Measurements from ENCODE around the gene SLC25A47. TPM values are rescaled to one million over a fixed set of nuclear protein-coding genes. Genes with fewer than 3 reads are reported as not detected.
"Not testable (repeated sequence)": the region's sequence is repeated elsewhere in the genome, so short reads cannot be mapped to it uniquely, and the experiment has no call there.

Gene SLC25A47
- total and polyA plus RNA-seq, 2 of the 4 experiments (the other 2 are of a cell fraction), result not detected

DNA sequence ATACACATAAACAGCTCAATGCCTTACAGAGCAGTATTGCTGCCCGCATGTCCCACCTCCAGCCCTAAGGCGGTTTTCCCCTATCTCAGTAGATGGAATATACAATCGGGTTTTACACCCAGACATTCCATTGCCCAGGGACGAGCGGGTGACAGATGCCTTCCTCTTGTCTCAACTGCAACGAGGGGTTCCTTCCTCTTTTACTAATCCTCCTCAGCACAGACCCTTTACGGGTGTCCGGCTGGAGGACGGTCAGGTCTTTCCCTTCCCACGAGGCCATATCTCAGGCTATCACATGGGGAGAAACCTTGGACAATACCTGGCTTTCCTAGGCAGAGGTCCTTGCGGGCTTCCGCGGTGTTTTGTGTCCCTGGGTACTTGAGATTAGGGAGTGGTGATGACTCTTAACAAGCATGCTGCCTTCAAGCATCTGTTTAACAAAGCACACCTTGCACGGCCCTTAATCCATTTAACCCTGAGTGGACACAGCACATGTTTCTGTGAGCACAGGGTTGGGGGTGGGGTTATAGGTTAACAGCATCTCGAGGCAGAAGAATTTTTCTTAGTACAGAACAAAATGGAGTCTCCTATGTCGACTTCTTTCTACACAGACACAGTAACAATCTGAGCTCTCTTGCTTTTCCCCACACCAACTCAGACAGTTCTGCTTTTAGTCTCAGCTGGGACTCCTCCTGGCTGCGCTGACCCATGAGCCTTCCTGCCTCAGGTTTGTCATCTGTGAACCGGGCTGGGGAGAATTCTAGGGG lies 10.8 kb upstream of the SLC25A47 start:
- BruUV-seq (replicated peaks); H3K4ac ChIP-seq (ENCODE audit: low read depth, low read length); H4K91ac ChIP-seq (ENCODE audit: insufficient read depth, low read depth, low read length); H3K27me3 ChIP-seq (ENCODE audit: control insufficient read depth, insufficient read depth, low read length); DNase-seq; H3K18ac ChIP-seq (ENCODE audit: low read depth, low read length); H4K20me1 ChIP-seq (ENCODE audit: insufficient read depth, low read length); H3K9ac ChIP-seq (ENCODE audit: low read depth, low read length); ATAC-seq (ENCODE audit: low read depth); H2BK15ac ChIP-seq (ENCODE audit: low read depth, low read length); H3K56ac ChIP-seq (ENCODE audit: extremely low read depth, insufficient read depth, low read length); H2AK5ac ChIP-seq (ENCODE audit: low read depth, low read length); dilution Hi-C loops (cut with HindIII; ENCODE audit: low sequenced_read_pairs, unreplicated experiment); H2BK5ac ChIP-seq (ENCODE audit: low read depth, low read length, poor library complexity, severe bottlenecking); H4K5ac ChIP-seq (ENCODE audit: low read depth, low read length); H3K36me3 ChIP-seq (ENCODE audit: control insufficient read depth, insufficient read depth, low read length); H2BK120ac ChIP-seq (ENCODE audit: low read depth, low read length); H3K23ac ChIP-seq (ENCODE audit: low read depth, low read length); H2BK20ac ChIP-seq (ENCODE audit: low read depth, low read length); H2AK9ac ChIP-seq (replicated peaks; ENCODE audit: low read depth, low read length, poor library complexity); H3K27ac ChIP-seq (ENCODE audit: insufficient read depth, low read length); H3K14ac ChIP-seq (replicated peaks; ENCODE audit: low read depth, low read length); H2AFZ ChIP-seq (replicated peaks; ENCODE audit: low read length, poor library complexity); intact Hi-C loops (cut with micrococcal nuclease); H3K9me3 ChIP-seq (ENCODE audit: control insufficient read depth, insufficient read depth, low read length); in situ Hi-C loops (cut with MboI; ENCODE audit: low sequenced_read_pairs); H3K4me3 ChIP-seq (ENCODE audit: insufficient read depth, low read depth, low read length); H3K4me2 ChIP-seq (ENCODE audit: low read depth, low read length); H3K9me1 ChIP-seq (ENCODE audit: insufficient read depth, low read length); H4K8ac ChIP-seq (ENCODE audit: low read depth in 2 of 2, low read length in 2 of 2); POLR2A ChIA-PET (ENCODE audit: unreplicated experiment): not testable (repeated sequence)
- CTCF ChIA-PET, result interaction anchor here (1.5 kb wide), 1 partner anchor 61 kb away, joined by 4 read pairs; no protein-coding TSS in a partner anchor
- peaks cover 9 to 12% of the 10 kb centered on the region in 2 experiments for H3K79me1 ChIP-seq (ENCODE audit: low read depth in 1 of 2, low read length in 2 of 2)
- H3K4me1 ChIP-seq (ENCODE audit: control insufficient read depth, insufficient read depth, low read length), result peaks cover 13% of the 10 kb centered on the region; the same call in 1 of the 2 replicates
- WGBS, 2 experiments (ENCODE audit: extremely low coverage in 2 of 2, insufficient read length in 1 of 2), result 40% methylated on average over 4 of the region's 18 CpGs; no CpG with 5 or more reads in 1 of the 2 experiments
